Suprapubic skin (tissue), 4 donors: ENCODE results near the gene NCOA6. TPM values are rescaled to one million over a fixed set of nuclear protein-coding genes. Genes with fewer than 3 reads are reported as not detected.

ENCODE experiments used
- DNase-seq, 2 donors: peaks; one replicate each; pipeline ENCODE4 v3.0.0-alpha.2; 2019; ENCODE audit warnings: low spot score in 2 of 2
- H3K27ac ChIP-seq: fragments of 200-600 bp; sonication (generic); one replicate; pipeline ENCODE4 v1.5.1; 2019
- H3K27me3 ChIP-seq: fragments of 200-600 bp; sonication (generic); one replicate; pipeline ENCODE4 v1.5.1; 2019
- H3K36me3 ChIP-seq: fragments of 200-600 bp; sonication (generic); one replicate; pipeline ENCODE4 v1.5.1; 2019
- H3K4me1 ChIP-seq: fragments of 200-600 bp; sonication (generic); one replicate; pipeline ENCODE4 v1.5.1; 2019
- H3K4me3 ChIP-seq: fragments of 200-600 bp; sonication (generic); one replicate; pipeline ENCODE4 v1.5.1; 2019; ENCODE audit warnings: mild to moderate bottlenecking
- H3K9me3 ChIP-seq: fragments of 200-600 bp; sonication (generic); one replicate; pipeline ENCODE4 v1.5.1; 2019
- EP300 ChIP-seq: sonication (generic); formaldehyde crosslinking; IDR thresholded peaks from one replicate; pipeline ENCODE4 v1.6.1; 2017; ENCODE audit warnings: antibody characterized with exemption
- POLR2A ChIP-seq, 2 donors: fragments of 450-650 bp; IDR thresholded peaks; one replicate each; pipeline ENCODE4 v1.6.1; 2017; ENCODE audit warnings: antibody characterized with exemption in 2 of 2, mild to moderate bottlenecking in 2 of 2, moderate library complexity in 2 of 2
- POLR2AphosphoS5 ChIP-seq, 3 donors: sonication (generic); formaldehyde crosslinking; IDR thresholded peaks; one replicate each; pipeline ENCODE4 v1.6.1; 2017; ENCODE audit warnings: antibody characterized with exemption in 3 of 3
- WGBS: methylation state at CpG from one replicate; pipeline ENCODE4 v1.1.5; 2018; 5-methylcytosine and 5-hydroxymethylcytosine counted together
- total RNA-seq, 4 donors: library from RNA; depleted of rRNA; stranded (reverse); fragments of >200 nt; gene quantifications; one replicate each; pipeline ENCODE4 v1.1.0, GENCODE V29; 2016
- TF ChIP-seq, protein P1 (sequence below), 2 donors: fragments of 200-600 bp in 1 of 2; fragments of 450-650 bp in 1 of 2; sonication (generic) in 1 of 2; IDR thresholded peaks; one replicate each; pipeline ENCODE4 v1.5.1; 2016 to 2019; ENCODE audit warnings: antibody characterized with exemption in 2 of 2, mild to moderate bottlenecking in 1 of 2, moderate library complexity in 1 of 2

NCOA6 gene
- total RNA-seq, 4 donors from 2014 or later: 27.7 to 48.4 (median 40.5) TPM

GRCh38 chr20:34713194-34713943 lies 112.1 kb downstream of the NCOA6 start:
- WGBS: 95% methylated on average over 1 of the region's 1 CpG
- Histone ChIP-seq H3K4me1 (peaks cover 25% of the 10 kb centered on the region), H3K4me3 (no peak overlapping the region), H3K9me3 (no peaks in the 10 kb centered on the region), H3K36me3 (peaks cover 31% of the 10 kb centered on the region), H3K27me3 (no peaks in the 10 kb centered on the region), H3K27ac (no peak overlapping the region)
- TF ChIP-seq POLR2A (IDR thresholded peaks at IDR 0.05) (no peak), POLR2AphosphoS5 (IDR thresholded peaks at IDR 0.05) (no peak), EP300 (no peak)
- TF ChIP-seq, protein P1, sequence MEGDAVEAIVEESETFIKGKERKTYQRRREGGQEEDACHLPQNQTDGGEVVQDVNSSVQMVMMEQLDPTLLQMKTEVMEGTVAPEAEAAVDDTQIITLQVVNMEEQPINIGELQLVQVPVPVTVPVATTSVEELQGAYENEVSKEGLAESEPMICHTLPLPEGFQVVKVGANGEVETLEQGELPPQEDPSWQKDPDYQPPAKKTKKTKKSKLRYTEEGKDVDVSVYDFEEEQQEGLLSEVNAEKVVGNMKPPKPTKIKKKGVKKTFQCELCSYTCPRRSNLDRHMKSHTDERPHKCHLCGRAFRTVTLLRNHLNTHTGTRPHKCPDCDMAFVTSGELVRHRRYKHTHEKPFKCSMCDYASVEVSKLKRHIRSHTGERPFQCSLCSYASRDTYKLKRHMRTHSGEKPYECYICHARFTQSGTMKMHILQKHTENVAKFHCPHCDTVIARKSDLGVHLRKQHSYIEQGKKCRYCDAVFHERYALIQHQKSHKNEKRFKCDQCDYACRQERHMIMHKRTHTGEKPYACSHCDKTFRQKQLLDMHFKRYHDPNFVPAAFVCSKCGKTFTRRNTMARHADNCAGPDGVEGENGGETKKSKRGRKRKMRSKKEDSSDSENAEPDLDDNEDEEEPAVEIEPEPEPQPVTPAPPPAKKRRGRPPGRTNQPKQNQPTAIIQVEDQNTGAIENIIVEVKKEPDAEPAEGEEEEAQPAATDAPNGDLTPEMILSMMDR (IDR thresholded peaks at IDR 0.05): no peak
- no peak for DNase-seq

GRCh38 chr20:34712525-34713192 lies 112.8 kb downstream of the NCOA6 start:
- Histone ChIP-seq H3K36me3 (peaks cover 28% of the 10 kb centered on the region), H3K9me3 (no peaks in the 10 kb centered on the region), H3K4me1 (peaks cover 25% of the 10 kb centered on the region), H3K27ac (no peak overlapping the region), H3K27me3 (no peaks in the 10 kb centered on the region), H3K4me3 (no peak overlapping the region)
- DNase-seq: no peak
- 76% methylated on average over 5 of the region's 5 CpGs for WGBS
- TF ChIP-seq, protein P1 (IDR thresholded peaks at IDR 0.05): no peak

DNA sequence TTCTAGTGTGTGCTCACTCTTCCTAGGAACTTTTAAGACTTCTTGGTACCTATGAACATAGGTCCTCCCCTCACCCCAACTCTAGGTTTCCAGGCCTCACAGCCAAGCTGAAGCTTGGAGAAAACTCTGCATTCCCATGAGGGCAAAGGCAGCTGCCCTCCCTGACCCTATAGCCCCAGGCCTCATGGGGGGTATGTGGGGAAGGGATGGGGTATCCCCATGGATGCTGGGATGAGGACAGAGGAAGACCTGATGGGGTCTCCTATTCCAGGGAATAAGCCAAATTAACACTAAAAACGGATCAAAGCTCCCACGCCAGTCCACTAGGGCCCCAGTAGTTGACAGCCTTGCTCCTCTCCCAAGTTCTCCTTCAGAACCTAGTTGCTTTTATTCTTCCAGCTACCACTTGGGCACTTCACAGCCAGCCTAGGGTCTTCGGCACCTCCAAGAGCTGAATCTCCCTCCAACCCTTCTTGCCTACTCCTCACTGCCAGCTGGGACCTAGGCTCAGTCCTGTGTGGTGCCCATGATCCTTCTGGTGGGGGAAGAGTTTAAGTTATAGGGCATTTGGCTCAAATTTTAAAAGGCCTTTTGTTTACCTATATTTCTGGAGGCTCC lies 113.5 kb downstream of the NCOA6 start:
- Histone ChIP-seq H3K9me3 (no peaks in the 10 kb centered on the region), H3K4me3 (no peak overlapping the region), H3K36me3 (peaks cover 27% of the 10 kb centered on the region), H3K27ac (no peak overlapping the region), H3K4me1 (peaks cover 25% of the 10 kb centered on the region), H3K27me3 (no peaks in the 10 kb centered on the region)
- 89% methylated on average over 3 of the region's 3 CpGs for WGBS
- TF ChIP-seq, protein P1 (IDR thresholded peaks at IDR 0.05): no peak
- TF ChIP-seq POLR2A (IDR thresholded peaks at IDR 0.05) (no peak), POLR2AphosphoS5 (IDR thresholded peaks at IDR 0.05) (no peak), EP300 (no peak)
- no peak for DNase-seq

DNA sequence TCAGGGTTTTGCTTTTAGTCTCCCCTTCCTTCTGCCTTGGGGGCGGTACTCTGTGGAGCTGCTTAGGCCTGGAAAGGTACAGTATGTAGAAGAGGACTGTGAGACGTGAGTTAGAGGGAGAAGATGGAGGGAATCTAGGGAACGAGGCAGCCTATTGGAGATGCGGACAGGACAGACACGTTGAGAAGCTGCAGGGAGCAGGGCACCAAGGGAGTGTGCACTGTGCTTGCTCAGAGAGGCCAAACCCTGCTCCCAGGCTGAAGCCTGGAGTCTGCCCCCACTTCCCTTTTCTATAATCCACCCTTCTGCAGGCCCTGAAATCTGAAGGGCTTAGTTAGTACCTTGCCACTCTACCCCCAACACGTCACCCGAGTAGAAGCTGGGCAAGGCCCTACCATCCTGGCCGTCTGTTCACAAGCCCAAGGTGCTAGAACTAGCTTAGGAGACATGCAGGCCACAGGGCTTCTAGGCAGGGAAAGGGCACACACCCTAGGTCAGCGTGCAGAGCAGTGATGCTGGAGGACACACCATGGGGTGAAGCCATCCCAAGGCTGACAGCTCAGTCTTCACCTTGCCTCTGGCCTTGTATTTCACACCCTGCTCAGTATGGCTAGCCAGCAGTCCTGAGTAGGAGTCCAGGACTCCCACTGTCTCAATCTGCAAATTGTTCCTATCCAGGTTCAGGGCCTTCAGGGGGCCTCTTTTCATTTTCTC lies 114.4 kb downstream of the NCOA6 start:
- Histone ChIP-seq H3K27me3 (no peaks in the 10 kb centered on the region), H3K9me3 (no peaks in the 10 kb centered on the region), H3K4me3 (no peak overlapping the region), H3K4me1 (peaks cover 26% of the 10 kb centered on the region), H3K36me3 (peaks cover 27% of the 10 kb centered on the region), H3K27ac (no peak overlapping the region)
- 91% methylated on average over 9 of the region's 9 CpGs for WGBS
- DNase-seq: no peak
- no peak for TF ChIP-seq POLR2A (IDR thresholded peaks at IDR 0.05)
- no peak for TF ChIP-seq EP300
- no peak for TF ChIP-seq POLR2AphosphoS5 (IDR thresholded peaks at IDR 0.05)
- TF ChIP-seq, protein P1 (IDR thresholded peaks at IDR 0.05): no peak

DNA sequence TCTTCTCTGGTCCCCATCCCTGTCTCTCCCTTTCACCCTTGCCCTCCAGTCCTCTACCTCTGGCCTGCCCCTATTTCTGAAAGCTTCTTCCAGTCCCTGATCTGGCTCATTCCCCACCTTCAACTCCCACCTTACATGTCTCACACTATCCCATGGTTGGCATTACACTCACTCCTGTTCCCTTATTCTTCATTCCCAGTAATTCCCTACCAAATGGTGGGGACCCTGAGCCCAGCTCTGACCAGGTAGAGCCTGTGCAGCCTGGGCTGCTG lies 114.9 kb downstream of the NCOA6 start:
- no peak for DNase-seq
- peaks cover 23% of the 10 kb centered on the region for H3K36me3 ChIP-seq
- H3K27me3 ChIP-seq: no peaks in the 10 kb centered on the region
- H3K4me3 ChIP-seq: peak overlapping the region; percentile 59
- H3K27ac ChIP-seq: no peak overlapping the region
- H3K9me3 ChIP-seq: no peaks in the 10 kb centered on the region
- TF ChIP-seq, protein P1 (IDR thresholded peaks at IDR 0.05): no peak
- TF ChIP-seq POLR2A (IDR thresholded peaks at IDR 0.05): no peak
- no peak for TF ChIP-seq EP300
- no peak for TF ChIP-seq POLR2AphosphoS5 (IDR thresholded peaks at IDR 0.05)
- H3K4me1 ChIP-seq: peaks cover 31% of the 10 kb centered on the region
